Right atrium auricular region (tissue), 2 donors: ENCODE results near the gene SELENOO. TPM values are rescaled to one million over a fixed set of nuclear protein-coding genes. Genes with fewer than 3 reads are reported as not detected.

Experiments
- DNase-seq: peaks from one replicate; pipeline ENCODE4 v3.0.0-alpha.2; 2019; ENCODE audit warnings: low spot score
- H3K27ac ChIP-seq, 2 donors: fragments of 200-600 bp; sonication (generic); 1 replicate in 1 of 2; 2 replicates in 1 of 2; pipeline ENCODE4 v1.5.1; 2016 to 2019
- H3K27me3 ChIP-seq, 2 donors: fragments of 200-600 bp; sonication (generic); one replicate each; pipeline versions ENCODE4 v1.5.1 to v1.6.0; 2017 to 2019
- H3K36me3 ChIP-seq: fragments of 200-600 bp; sonication (generic); one replicate; pipeline ENCODE4 v1.5.1; 2016
- H3K4me1 ChIP-seq, 2 donors: fragments of 200-600 bp; sonication (generic); one replicate each; pipeline versions ENCODE4 v1.5.1 to v1.6.0; 2017 to 2019
- H3K4me3 ChIP-seq, 2 donors: fragments of 200-600 bp; sonication (generic); 1 replicate in 1 of 2; 2 replicates in 1 of 2; pipeline ENCODE4 v1.5.1; 2017 to 2019; ENCODE audit warnings: mild to moderate bottlenecking in 1 of 2, moderate library complexity in 1 of 2
- H3K9me3 ChIP-seq, 2 donors: fragments of 200-600 bp; sonication (generic); one replicate each; pipeline ENCODE4 v1.5.1; 2019
- CTCF ChIP-seq, 2 donors: fragments of 200-600 bp; sonication (generic); IDR thresholded peaks; one replicate each; pipeline ENCODE4 v1.5.1; 2019; ENCODE audit warnings: antibody characterized with exemption in 2 of 2
- total RNA-seq, 2 donors: library from RNA; depleted of rRNA; stranded (reverse); fragments of >200 nt; gene quantifications; one replicate each; pipeline ENCODE4 v1.1.0, GENCODE V29; 2016

SELENOO gene
- total RNA-seq, 2 donors from 2014 or later = 18.0 to 20.0 TPM

GRCh38 chr22:50221410-50222300, 20.8 kb downstream of the SELENOO start:
- H3K27me3 ChIP-seq = no peaks in the 10 kb centered on the region
- peaks cover 86% of the 10 kb centered on the region for H3K36me3 ChIP-seq
- no peaks in the 10 kb centered on the region for H3K9me3 ChIP-seq
- no peak overlapping the region for H3K27ac ChIP-seq
- no peak overlapping the region for H3K4me3 ChIP-seq
- H3K4me1 ChIP-seq = peaks cover 0 to 4% of the 10 kb centered on the region in 2 donors
- no peak for TF ChIP-seq CTCF (IDR thresholded peaks at IDR 0.05)
- DNase-seq = no peak

- Histone ChIP-seq H3K36me3 (peaks cover 82% of the 10 kb centered on the region), H3K9me3 (no peaks in the 10 kb centered on the region), H3K4me1 (peaks cover 0 to 4% of the 10 kb centered on the region in 2 donors), H3K27me3 (no peaks in the 10 kb centered on the region), H3K27ac (no peak overlapping the region), H3K4me3 (no peak overlapping the region)
- no peak for TF ChIP-seq CTCF (IDR thresholded peaks at IDR 0.05)
- DNase-seq = no peak
These were observed 21.7 kb downstream of the SELENOO start for GRCh38 chr22:50222508-50222907.

- TF ChIP-seq CTCF (IDR thresholded peaks at IDR 0.05) = no peak
- H3K9me3 ChIP-seq = no peaks in the 10 kb centered on the region
- no peak overlapping the region for H3K27ac ChIP-seq
- H3K36me3 ChIP-seq = peaks cover 78% of the 10 kb centered on the region
- H3K27me3 ChIP-seq = no peaks in the 10 kb centered on the region
- DNase-seq = no peak
- H3K4me3 ChIP-seq = no peak overlapping the region
- H3K4me1 ChIP-seq = peaks cover 0 to 4% of the 10 kb centered on the region in 2 donors
These were observed 23.3 kb downstream of the SELENOO start for GRCh38 chr22:50224071-50224470.

GRCh38 chr22:50225200-50225969, 24.6 kb downstream of the SELENOO start:
- peaks cover 77% of the 10 kb centered on the region for H3K36me3 ChIP-seq

More at GRCh38 chr22:50225200-50225969, 24.6 kb downstream of the SELENOO start:
- no peak for DNase-seq
- H3K9me3 ChIP-seq = no peaks in the 10 kb centered on the region
- no peak for TF ChIP-seq CTCF (IDR thresholded peaks at IDR 0.05)
- no peak overlapping the region for H3K27ac ChIP-seq
- no peaks in the 10 kb centered on the region for H3K4me1 ChIP-seq
- H3K4me3 ChIP-seq = no peak overlapping the region
- H3K27me3 ChIP-seq = no peaks in the 10 kb centered on the region
